Activated CD8-positive, alpha-beta T cell treated with anti-CD3 and anti-CD28 coated beads for 36 hours (primary cell): ENCODE results near the gene FIBCD1. TPM values are rescaled to one million over a fixed set of nuclear protein-coding genes. Genes with fewer than 3 reads are reported as not detected.

ENCODE experiments used
- ATAC-seq: fragments of 200-7000 bp; cut with Tn5 transposase; one replicate; pipeline ENCODE4 v1.10.0; 2021; ENCODE audit warnings: mild to moderate bottlenecking, moderate library complexity
- CTCF ChIA-PET: fragments of 350-600 bp; sonication (Branson Sonifier 250); formaldehyde crosslinking; loops from one replicate; lab custom pipeline; 2021; ENCODE audit warnings: antibody characterized with exemption; lab: Charles Lee
- POLR2A ChIA-PET: fragments of 350-600 bp; sonication (Branson Sonifier 250); formaldehyde crosslinking; loops from one replicate; lab custom pipeline; 2021; ENCODE audit warnings: antibody characterized with exemption; lab: Charles Lee
- DNase-seq: peaks from one replicate; pipeline ENCODE4 v3.0.0-alpha.2; 2020
- H3K27ac Mint-ChIP-seq: one replicate; pipeline ENCODE4 v1.8.0; 2021; ENCODE audit warnings: mild to moderate bottlenecking, mixed read lengths
- H3K27me3 Mint-ChIP-seq: one replicate; pipeline ENCODE4 v1.8.0; 2021; ENCODE audit warnings: mixed read lengths
- H3K36me3 Mint-ChIP-seq: one replicate; pipeline ENCODE4 v1.8.0; 2021; ENCODE audit warnings: low read depth, mixed read lengths
- H3K4me1 Mint-ChIP-seq: one replicate; pipeline ENCODE4 v1.8.0; 2021; ENCODE audit warnings: low read depth, mixed read lengths
- H3K4me3 Mint-ChIP-seq: one replicate; pipeline ENCODE4 v1.8.0; 2021; ENCODE audit warnings: mild to moderate bottlenecking, moderate library complexity, mixed read lengths
- H3K9me3 Mint-ChIP-seq: one replicate; pipeline ENCODE4 v1.8.0; 2021; ENCODE audit warnings: mixed read lengths
- CTCF ChIP-seq: fragments of 200-600 bp; IDR thresholded peaks from one replicate; pipeline ENCODE4 v1.8.0; 2022; ENCODE audit warnings: antibody characterized with exemption, mild to moderate bottlenecking
- intact Hi-C: fragments of 100-400 bp; cut with micrococcal nuclease; formaldehyde crosslinking; loops from one replicate; pipeline ENCODE4 v1.10.0; 2022
- total RNA-seq, 2 experiments: library from RNA; stranded (reverse); gene quantifications; one replicate each; pipeline ENCODE4 v1.2.3, GENCODE V29; 2021

FIBCD1 gene
- total RNA-seq, 2 experiments from 2014 or later, result not detected

DNA sequence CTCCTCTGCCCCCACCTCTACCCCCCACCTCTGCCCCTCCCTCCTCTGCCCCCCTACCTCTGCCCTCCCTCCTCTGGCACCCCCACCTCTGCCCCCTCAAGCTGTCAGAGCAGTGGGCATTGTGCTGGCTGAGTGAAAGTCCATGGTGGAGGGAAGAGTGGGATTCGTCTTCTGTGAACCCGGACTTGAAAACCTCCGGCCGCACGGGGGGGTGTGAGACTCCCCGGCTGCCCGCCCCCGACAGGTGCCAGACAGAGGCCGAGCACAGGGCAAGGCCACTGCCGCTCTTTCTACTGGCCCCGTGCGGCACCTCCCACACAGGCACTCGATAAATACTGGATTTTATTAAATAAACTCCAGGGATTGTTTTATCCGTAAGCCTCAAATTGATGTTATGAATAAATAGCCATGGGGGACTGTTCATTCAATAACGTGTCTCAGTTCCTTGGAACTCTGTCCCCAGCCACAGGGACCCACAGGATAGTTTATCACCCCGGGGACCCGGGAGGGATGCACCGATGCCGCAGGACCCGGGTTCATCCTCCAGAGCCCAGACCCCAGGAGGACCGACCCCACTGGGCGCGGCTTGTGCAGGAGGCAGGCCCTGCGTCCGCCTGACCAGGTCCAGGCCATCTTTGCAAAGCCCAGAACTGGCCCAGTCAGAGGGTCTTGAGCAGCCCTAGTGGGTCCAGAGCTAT is 39.8 kb downstream of the FIBCD1 start:
- intact Hi-C loops, result no loop called here
- no peak for TF ChIP-seq CTCF
- no peak for ATAC-seq
- H3K36me3 Mint-ChIP-seq, result no peaks in the 10 kb centered on the region
- H3K27me3 Mint-ChIP-seq, result no peaks in the 10 kb centered on the region
- ChIA-PET POLR2A (no interaction called here), CTCF (interaction anchor here (1.4 kb wide), 1 partner anchor 9 kb away, joined by 3 read pairs; no protein-coding TSS in a partner anchor)
- no peak for DNase-seq
- no peak overlapping the region for H3K27ac Mint-ChIP-seq
- H3K4me3 Mint-ChIP-seq, result no peak overlapping the region
- H3K9me3 Mint-ChIP-seq, result no peaks in the 10 kb centered on the region
- no peaks in the 10 kb centered on the region for H3K4me1 Mint-ChIP-seq

DNA sequence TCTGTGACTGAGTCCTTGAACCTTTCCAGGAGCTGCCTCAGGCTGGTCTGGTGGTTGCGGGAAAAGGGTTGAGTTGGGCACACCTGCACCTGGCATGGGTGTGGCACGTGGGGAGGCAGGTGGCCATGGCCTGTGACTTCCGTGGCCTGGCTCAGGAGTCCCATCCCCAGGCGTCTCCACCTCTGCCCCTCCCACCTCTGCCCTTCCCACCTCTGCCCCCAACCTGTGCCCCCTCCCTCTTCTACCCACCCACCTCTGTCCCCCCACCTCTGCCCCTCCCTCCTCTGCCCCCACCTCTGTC is 40.5 kb downstream of the FIBCD1 start:
- H3K27me3 Mint-ChIP-seq, result no peaks in the 10 kb centered on the region
- no peaks in the 10 kb centered on the region for H3K4me1 Mint-ChIP-seq
- H3K27ac Mint-ChIP-seq, result no peak overlapping the region
- DNase-seq, result no peak
- H3K4me3 Mint-ChIP-seq, result no peak overlapping the region
- no peak for TF ChIP-seq CTCF
- H3K36me3 Mint-ChIP-seq, result no peaks in the 10 kb centered on the region
- intact Hi-C loops, result no loop called here
- ATAC-seq, result no peak
- ChIA-PET POLR2A (no interaction called here), CTCF (no interaction called here)
- no peaks in the 10 kb centered on the region for H3K9me3 Mint-ChIP-seq

DNA sequence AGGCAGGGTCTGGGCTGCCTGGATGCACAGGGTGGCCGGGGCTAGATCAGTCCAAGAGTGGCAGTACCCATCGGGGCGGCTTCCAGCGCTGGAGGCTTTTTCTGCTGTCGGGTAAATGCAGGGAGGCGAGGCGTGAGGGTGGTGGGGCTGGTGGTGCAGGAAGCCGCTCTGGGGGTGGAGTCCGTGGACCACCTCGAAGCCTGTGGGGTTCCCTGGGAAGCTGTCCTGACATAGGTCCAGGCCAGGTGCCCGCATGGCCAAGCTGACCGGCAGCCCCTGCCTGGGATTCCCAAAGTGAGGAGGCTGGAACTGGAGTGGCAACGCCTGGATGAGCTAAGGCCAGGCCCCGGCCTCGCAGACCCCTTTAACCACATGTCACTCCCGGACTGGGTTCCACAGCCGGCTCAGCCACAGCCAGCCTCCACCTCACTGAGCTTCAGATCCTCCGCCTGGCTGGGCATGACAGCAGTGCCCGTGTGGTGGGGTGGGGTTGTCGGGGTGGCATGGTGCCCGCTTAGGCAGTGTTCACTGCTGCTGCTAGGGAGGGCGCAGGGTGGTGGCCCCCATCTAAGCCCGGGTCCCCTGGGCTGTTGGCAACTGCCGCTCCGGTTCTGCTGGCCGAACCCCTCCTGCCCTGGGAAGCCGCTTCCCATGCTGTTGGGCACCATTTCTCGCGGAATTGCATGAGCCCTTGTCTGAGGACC is 41.0 kb downstream of the FIBCD1 start:
- no peaks in the 10 kb centered on the region for H3K36me3 Mint-ChIP-seq

GRCh38 chr9:130897105-130897751 is 41.8 kb downstream of the FIBCD1 start:
- TF ChIP-seq CTCF, result no peak
- Mint-ChIP-seq H3K27ac (no peak overlapping the region), H3K4me1 (no peaks in the 10 kb centered on the region), H3K36me3 (no peaks in the 10 kb centered on the region), H3K4me3 (no peak overlapping the region), H3K27me3 (no peaks in the 10 kb centered on the region), H3K9me3 (no peaks in the 10 kb centered on the region)
- CTCF ChIA-PET, result no interaction called here
- DNase-seq (no peak), ATAC-seq (no peak)
- intact Hi-C loops, result no loop called here
- POLR2A ChIA-PET, result no interaction called here

More for the DNA sequence above, 41.0 kb downstream of the FIBCD1 start:
- POLR2A ChIA-PET, result no interaction called here
- no peak for DNase-seq
- Mint-ChIP-seq H3K4me3 (no peak overlapping the region), H3K4me1 (no peaks in the 10 kb centered on the region), H3K9me3 (no peaks in the 10 kb centered on the region), H3K27ac (no peak overlapping the region), H3K27me3 (no peaks in the 10 kb centered on the region)
- TF ChIP-seq CTCF, result no peak
- intact Hi-C loops, result no loop called here
- CTCF ChIA-PET, result no interaction called here
- ATAC-seq, result no peak
